Measurements from ENCODE around the gene THEMIS2. TPM values are rescaled to one million over a fixed set of nuclear protein-coding genes. Genes with fewer than 3 reads are reported as not detected.

THEMIS2 gene
- total RNA-seq, 2 experiments from 2014 or later = 35.9 to 39.9 TPM

DNA sequence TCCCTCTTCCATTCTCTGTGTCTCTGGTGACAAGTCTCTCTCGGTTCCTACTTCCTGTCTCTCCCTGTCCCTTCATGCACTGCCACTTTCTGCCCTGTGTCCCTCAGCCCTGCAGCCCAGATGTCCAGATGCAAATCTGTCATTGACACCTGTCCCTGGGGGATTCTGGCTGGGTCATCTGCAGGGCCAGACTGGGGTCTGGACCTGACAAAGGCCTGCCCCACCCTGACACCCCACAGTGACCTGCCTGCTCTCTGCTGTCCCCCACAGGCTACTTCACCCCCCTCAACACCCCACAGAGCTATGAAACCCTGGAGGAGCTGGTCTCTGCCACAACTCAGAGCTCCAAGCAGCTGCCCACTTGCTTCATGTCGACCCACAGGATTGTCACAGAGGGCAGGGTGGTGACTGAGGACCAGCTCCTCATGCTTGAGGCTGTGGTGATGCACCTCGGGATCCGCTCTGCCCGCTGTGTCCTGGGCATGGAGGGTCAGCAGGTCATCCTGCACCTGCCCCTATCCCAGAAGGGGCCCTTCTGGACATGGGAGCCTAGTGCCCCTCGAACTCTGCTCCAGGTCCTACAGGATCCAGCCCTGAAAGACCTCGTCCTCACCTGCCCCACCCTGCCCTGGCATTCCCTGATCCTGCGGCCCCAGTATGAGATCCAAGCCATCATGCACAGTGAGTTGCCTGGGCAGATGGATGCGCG lies 7.2 kb downstream of the THEMIS2 start:
- ATAC-seq (no peak), DNase-seq (no peak)
- H3K27ac Mint-ChIP-seq = no peak overlapping the region
- H3K4me3 Mint-ChIP-seq = no peak overlapping the region
- H3K27me3 Mint-ChIP-seq (ENCODE audit: low read depth) = no peaks in the 10 kb centered on the region
- ChIA-PET POLR2A (no interaction called here), CTCF (no interaction called here)
- peaks cover 67% of the 10 kb centered on the region for H3K36me3 Mint-ChIP-seq (ENCODE audit: low read depth)
- no peaks in the 10 kb centered on the region for H3K9me3 Mint-ChIP-seq (ENCODE audit: insufficient read depth)
- H3K4me1 Mint-ChIP-seq (ENCODE audit: low read depth) = peaks cover 49% of the 10 kb centered on the region

DNA sequence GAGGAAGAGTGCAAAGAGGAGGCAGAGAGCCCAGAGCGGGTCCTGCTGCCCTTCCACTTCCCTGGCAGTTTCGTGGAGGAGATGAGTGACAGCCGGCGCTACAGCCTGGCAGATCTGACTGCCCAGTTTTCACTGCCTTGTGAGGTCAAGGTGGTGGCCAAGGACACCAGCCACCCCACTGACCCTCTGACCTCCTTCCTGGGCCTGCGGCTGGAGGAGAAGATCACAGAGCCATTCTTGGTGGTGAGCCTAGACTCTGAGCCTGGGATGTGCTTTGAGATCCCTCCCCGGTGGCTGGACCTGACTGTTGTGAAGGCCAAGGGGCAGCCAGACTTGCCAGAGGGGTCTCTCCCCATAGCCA lies 10.2 kb downstream of the THEMIS2 start:
- peaks cover 60% of the 10 kb centered on the region for H3K4me1 Mint-ChIP-seq (ENCODE audit: low read depth)
- H3K4me3 Mint-ChIP-seq = no peak overlapping the region
- no peaks in the 10 kb centered on the region for H3K27me3 Mint-ChIP-seq (ENCODE audit: low read depth)
- H3K36me3 Mint-ChIP-seq (ENCODE audit: low read depth) = peaks cover 83% of the 10 kb centered on the region
- ChIA-PET POLR2A (no interaction called here), CTCF (no interaction called here)
- no peak for DNase-seq
- H3K9me3 Mint-ChIP-seq (ENCODE audit: insufficient read depth) = no peaks in the 10 kb centered on the region
- ATAC-seq = no peak
- H3K27ac Mint-ChIP-seq = no peak overlapping the region

DNA sequence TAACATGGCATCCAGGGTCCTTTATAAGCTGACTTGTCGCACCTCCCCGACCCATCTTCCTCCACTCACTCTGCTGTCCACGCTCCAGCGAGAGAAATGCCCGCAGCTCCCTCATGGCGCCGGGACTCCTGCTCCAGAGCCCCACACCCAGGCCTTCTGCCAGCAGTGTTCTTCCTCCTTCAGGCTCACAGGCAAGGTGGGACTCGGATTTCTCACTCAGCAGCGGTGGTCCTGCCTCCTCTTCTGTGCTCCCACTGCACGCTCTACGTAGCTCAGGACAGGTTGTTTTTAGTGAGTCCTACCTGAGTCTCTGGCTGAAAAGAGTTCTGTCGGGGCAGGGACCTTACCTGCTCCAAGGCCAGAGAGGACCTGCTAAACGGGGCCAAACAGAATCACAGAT lies 11.2 kb downstream of the THEMIS2 start:
- ATAC-seq (no peak), DNase-seq (no peak)
- Mint-ChIP-seq H3K4me1 (ENCODE audit: low read depth) (peaks cover 55% of the 10 kb centered on the region), H3K9me3 (ENCODE audit: insufficient read depth) (no peaks in the 10 kb centered on the region), H3K36me3 (ENCODE audit: low read depth) (peaks cover 82% of the 10 kb centered on the region), H3K27me3 (ENCODE audit: low read depth) (no peaks in the 10 kb centered on the region), H3K27ac (peak overlapping the region; percentile 24), H3K4me3 (no peak overlapping the region)
- ChIA-PET POLR2A (no interaction called here), CTCF (no interaction called here)

DNA sequence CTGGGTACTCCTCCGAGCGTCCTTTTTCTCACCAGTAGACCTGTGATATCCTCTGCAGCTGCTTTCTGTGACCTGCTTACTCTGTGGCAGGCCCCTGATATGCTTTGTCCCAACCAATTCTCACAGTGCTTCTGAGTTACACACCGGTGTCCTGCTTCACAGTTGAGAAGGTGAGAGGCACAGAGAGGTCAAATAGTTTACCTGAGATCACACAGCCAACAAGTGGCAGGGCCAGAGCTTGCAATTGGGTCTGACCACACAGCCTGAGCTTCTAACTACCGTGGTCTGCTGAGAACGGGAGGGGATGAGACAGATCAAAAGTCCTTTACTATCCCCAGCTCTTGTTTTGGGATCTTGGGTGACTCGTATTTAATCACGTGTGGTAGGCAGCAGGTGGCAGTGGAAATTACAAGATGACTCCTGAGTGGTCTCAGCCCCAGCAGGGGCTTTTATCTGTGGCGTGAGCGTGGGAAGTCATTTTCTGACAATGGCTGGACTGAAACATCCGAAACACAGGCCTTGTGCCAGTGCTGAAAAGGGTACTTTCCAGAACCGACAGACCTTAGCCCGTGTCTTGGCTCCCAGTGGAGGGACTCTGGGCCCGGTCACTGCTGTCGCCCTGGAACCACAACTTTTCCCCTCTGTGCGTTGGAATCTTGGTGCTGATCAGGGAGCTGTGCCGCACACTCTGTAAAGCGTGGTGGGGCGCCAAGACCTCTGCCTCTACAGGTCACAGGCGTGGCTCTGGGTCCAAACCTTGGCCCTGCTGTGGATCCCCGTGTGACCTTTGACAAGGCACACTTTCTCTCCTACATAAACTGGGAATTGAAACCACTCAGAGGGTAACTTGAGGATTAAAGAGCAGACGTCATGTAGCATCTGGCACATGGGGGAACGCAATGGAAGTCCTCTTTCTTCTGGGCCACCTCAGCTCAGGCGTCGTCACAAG lies 11.9 kb downstream of the THEMIS2 start:
- no peak overlapping the region for H3K4me3 Mint-ChIP-seq
- ATAC-seq (no peak), DNase-seq (no peak)
- H3K27me3 Mint-ChIP-seq (ENCODE audit: low read depth) = no peaks in the 10 kb centered on the region
- H3K27ac Mint-ChIP-seq = peak overlapping the region; percentile 65
- H3K36me3 Mint-ChIP-seq (ENCODE audit: low read depth) = peaks cover 83% of the 10 kb centered on the region
- H3K9me3 Mint-ChIP-seq (ENCODE audit: insufficient read depth) = no peaks in the 10 kb centered on the region
- POLR2A ChIA-PET = no interaction called here
- CTCF ChIA-PET = no interaction called here
- peaks cover 57% of the 10 kb centered on the region for H3K4me1 Mint-ChIP-seq (ENCODE audit: low read depth)

DNA sequence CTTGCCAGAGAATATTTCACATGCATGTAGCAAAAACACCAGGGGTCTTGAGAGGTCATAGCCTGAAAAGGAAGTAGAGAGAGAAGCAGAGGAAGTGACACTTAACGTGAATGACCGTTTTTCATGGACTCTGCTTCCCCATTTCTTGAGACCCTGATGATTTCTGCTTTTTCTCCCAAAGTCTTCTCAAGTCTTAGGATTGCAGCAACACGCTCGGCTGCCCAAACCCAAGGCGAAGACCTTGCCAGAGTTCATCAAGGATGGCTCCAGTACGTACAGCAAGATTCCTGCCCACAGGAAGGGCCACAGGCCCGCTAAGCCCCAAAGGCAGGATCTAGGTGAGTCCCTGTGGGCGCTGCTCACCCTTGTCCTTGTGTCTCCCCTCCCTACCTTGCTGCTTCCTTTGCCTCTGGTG lies 12.8 kb downstream of the THEMIS2 start:
- no peak for ATAC-seq
- peak overlapping the region; percentile 90 for H3K27ac Mint-ChIP-seq

DNA sequence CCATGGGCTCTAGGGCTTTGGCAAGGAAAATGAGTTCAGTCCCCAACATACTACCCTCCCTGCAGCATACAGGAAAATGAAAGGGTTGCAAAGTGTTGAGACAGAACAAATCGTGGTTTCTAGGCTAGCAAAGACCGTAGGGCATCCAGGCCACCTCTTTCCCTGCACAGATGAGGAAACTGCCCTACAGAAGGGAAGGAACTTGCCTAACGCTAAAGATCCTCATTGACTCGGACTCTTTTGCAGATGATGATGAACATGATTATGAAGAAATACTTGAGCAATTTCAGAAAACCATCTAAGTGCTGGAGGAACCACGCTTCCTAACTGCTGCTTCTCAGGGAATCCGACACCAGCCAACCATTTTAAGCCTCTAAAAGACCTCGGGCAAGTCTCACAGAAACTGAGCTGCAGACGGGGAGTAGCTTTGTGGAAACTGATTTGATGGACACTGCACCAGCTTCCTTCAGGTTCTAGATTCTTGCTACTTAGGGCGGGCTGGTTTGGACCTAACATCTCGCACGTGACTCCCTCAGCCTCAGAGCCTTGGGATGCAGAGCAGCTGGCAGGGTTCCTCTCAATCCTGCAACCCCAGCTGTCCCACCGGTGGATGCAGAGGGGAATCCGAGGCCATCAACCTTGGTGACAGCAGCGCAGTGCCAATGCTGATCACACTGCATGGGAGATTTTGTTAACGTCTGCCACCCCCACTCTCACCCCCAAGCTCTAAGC lies 13.4 kb downstream of the THEMIS2 start:
- DNase-seq = no peak
- no peak for ATAC-seq
- H3K4me1 Mint-ChIP-seq (ENCODE audit: low read depth) = peaks cover 63% of the 10 kb centered on the region
- peak overlapping the region; percentile 73 for H3K4me3 Mint-ChIP-seq
- H3K36me3 Mint-ChIP-seq (ENCODE audit: low read depth) = peaks cover 82% of the 10 kb centered on the region
- H3K27me3 Mint-ChIP-seq (ENCODE audit: low read depth) = no peaks in the 10 kb centered on the region
- ChIA-PET POLR2A (interaction anchor here (0.9 to 1.6 kb wide), 3 partner anchors 10 to 203 kb away, joined by 4 to 6 read pairs (median 4); partner anchors contain the start of gene EYA3), CTCF (interaction anchor here (1.1 to 2.3 kb wide), 4 partner anchors 9 to 203 kb away, joined by 3 to 8 read pairs (median 5); partner anchors contain the start of gene EYA3)
- no peaks in the 10 kb centered on the region for H3K9me3 Mint-ChIP-seq (ENCODE audit: insufficient read depth)
- H3K27ac Mint-ChIP-seq = peak overlapping the region; percentile 90

More for the DNA sequence above, 12.8 kb downstream of the THEMIS2 start:
- DNase-seq = no peak
- Mint-ChIP-seq H3K36me3 (ENCODE audit: low read depth) (peaks cover 79% of the 10 kb centered on the region), H3K4me3 (no peak overlapping the region), H3K9me3 (ENCODE audit: insufficient read depth) (no peaks in the 10 kb centered on the region), H3K4me1 (ENCODE audit: low read depth) (peaks cover 57% of the 10 kb centered on the region), H3K27me3 (ENCODE audit: low read depth) (no peaks in the 10 kb centered on the region)
- POLR2A ChIA-PET = no interaction called here
- CTCF ChIA-PET = no interaction called here

DNA sequence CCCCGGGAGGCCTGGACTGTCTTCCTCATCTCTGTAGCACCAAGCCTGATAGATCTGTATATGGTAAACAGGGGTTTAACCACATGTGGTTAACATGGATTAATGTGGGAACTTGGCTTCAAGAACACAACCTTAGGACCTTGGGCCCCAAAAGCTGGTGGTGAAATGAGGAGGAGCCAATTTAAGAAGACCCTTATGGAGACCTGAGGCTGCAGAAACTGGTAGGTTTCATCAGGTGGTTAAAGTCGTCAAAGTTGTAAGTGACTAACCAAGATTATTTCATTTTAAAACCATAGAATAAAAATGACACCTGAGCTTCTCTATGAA lies 14.0 kb downstream of the THEMIS2 start:
- ATAC-seq (no peak), DNase-seq (no peak)
- Mint-ChIP-seq H3K27ac (peak overlapping the region; percentile 90), H3K4me1 (ENCODE audit: low read depth) (peaks cover 69% of the 10 kb centered on the region), H3K4me3 (peak overlapping the region; percentile 73), H3K9me3 (ENCODE audit: insufficient read depth) (no peaks in the 10 kb centered on the region), H3K27me3 (ENCODE audit: low read depth) (no peaks in the 10 kb centered on the region), H3K36me3 (ENCODE audit: low read depth) (peaks cover 86% of the 10 kb centered on the region)
- POLR2A ChIA-PET = interaction anchor here (0.7 to 1.6 kb wide), 4 partner anchors 11 to 202 kb away, joined by 3 to 6 read pairs (median 4); partner anchors contain the start of gene EYA3
- CTCF ChIA-PET = interaction anchor here (0.9 to 2.3 kb wide), 5 partner anchors 9 to 202 kb away, joined by 3 to 8 read pairs (median 4); partner anchors contain the start of gene EYA3

DNA sequence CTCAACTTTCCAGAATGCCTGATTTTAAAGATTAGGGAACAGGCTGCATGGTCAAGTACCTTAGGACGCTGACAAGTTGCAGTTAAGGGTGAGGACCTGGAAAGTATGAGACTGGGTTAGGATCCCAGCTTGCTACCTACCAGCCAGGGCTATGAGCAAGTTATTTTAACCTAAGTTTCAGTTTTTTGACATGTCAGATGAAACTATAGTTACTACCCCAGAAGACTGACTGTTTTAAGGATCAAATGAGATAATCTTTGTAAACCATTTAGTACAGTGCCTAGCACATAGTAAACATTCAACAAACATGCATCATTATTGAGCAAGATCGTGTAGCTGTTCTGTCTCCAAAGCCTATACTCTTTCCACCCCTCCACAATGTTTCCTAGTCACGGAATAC lies 14.4 kb downstream of the THEMIS2 start:
- DNase-seq (no peak), ATAC-seq (peak; percentile 23)
- Mint-ChIP-seq H3K4me1 (ENCODE audit: low read depth) (peaks cover 73% of the 10 kb centered on the region), H3K36me3 (ENCODE audit: low read depth) (peaks cover 86% of the 10 kb centered on the region), H3K9me3 (ENCODE audit: insufficient read depth) (no peaks in the 10 kb centered on the region), H3K27me3 (ENCODE audit: low read depth) (no peaks in the 10 kb centered on the region), H3K27ac (peak overlapping the region; percentile 90), H3K4me3 (peak overlapping the region; percentile 73)
- ChIA-PET POLR2A (interaction anchor here (0.7 to 1.6 kb wide), 3 partner anchors 17 to 202 kb away, joined by 3 to 6 read pairs (median 4); partner anchors contain the start of gene EYA3), CTCF (interaction anchor here (0.9 to 2.3 kb wide), 5 partner anchors 9 to 202 kb away, joined by 3 to 8 read pairs (median 4); partner anchors contain the start of gene EYA3)

DNA sequence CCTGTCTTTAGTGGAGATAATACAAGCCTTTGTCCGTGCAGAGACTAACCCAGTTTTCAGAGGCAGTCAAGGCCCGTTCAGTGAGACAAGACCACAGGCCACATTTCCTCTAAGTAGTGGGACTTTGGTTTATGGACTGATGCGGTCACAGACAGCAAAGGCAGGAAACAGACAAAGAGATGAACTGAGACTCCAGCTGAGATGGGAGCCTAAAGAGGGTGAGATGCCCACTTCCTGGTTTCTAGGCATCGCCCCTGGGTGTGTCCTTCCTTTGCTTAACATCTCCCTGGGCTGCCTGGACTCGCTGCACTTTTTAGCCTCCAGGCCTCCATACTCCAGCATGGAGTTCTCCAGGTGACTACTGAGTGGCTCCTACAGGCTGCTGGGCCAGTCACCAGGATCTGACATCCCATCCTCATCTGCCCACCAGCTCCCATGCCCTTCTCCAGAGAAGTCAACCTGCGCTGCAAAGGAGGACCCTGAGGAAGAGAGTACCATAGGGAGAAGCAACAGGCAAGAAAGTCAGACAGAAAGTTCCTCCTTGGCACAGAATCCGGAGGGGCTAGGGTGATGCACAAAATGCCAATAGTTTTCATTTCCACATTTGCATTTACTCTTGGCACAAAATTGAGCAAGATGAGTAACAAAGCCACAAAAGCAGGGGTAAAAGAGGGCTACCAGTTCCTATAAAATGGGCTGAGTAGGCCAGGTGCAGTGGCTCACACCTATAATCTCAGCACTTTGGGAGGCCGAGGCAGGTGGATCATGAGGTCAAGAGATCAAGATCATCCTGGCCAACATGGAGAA lies 15.1 kb downstream of the THEMIS2 start:
- H3K4me1 Mint-ChIP-seq (ENCODE audit: low read depth) = peaks cover 80% of the 10 kb centered on the region
- H3K27me3 Mint-ChIP-seq (ENCODE audit: low read depth) = no peaks in the 10 kb centered on the region
- peaks cover 88% of the 10 kb centered on the region for H3K36me3 Mint-ChIP-seq (ENCODE audit: low read depth)
- DNase-seq (peak; percentile 75), ATAC-seq (peak; percentile 89)
- peak overlapping the region; percentile 90 for H3K27ac Mint-ChIP-seq
- H3K9me3 Mint-ChIP-seq (ENCODE audit: insufficient read depth) = no peaks in the 10 kb centered on the region
- ChIA-PET POLR2A (interaction anchor here (1.6 kb wide), 1 partner anchor 18 kb away, joined by 6 read pairs; no protein-coding TSS in a partner anchor), CTCF (interaction anchor here (0.9 to 2.3 kb wide), 3 partner anchors 9 to 30 kb away, joined by 4 to 8 read pairs (median 7); no protein-coding TSS in a partner anchor)
- peak overlapping the region; percentile 73 for H3K4me3 Mint-ChIP-seq

DNA sequence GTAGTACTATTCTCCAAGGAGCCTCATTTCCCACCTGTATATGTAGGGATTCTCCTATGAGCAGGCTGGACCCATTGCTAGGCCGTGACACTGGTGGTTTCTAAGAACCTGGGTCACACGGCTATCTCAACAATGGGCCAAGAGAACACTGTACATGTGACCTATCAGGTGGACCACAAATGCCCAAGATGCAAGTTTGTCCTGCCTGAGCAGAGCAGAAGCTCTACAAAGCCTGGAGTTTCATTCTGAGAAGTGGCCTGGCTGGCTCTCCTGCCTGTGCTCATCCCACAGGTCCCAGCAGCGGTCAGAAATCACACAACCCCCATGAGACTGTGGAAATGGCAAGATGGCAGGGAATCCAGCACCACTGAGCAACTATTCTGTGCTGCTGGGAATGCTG lies 17.2 kb downstream of the THEMIS2 start:
- Mint-ChIP-seq H3K4me3 (no peak overlapping the region), H3K27ac (peak overlapping the region; percentile 46), H3K4me1 (ENCODE audit: low read depth) (peaks cover 77% of the 10 kb centered on the region), H3K27me3 (ENCODE audit: low read depth) (no peaks in the 10 kb centered on the region), H3K9me3 (ENCODE audit: insufficient read depth) (no peaks in the 10 kb centered on the region), H3K36me3 (ENCODE audit: low read depth) (peaks cover 86% of the 10 kb centered on the region)
- DNase-seq = no peak
- ATAC-seq = no peak
- ChIA-PET POLR2A (no interaction called here), CTCF (no interaction called here)
